ENCODE results near the gene NKD1. TPM values are rescaled to one million over a fixed set of nuclear protein-coding genes. Genes with fewer than 3 reads are reported as not detected.

NKD1 gene
- polyA plus RNA-seq, 3 donors = 10.0 to 13.5 (median 11.0) TPM

GRCh38 chr16:50627419-50627818, 79.2 kb downstream of the NKD1 start:
- no peak for DNase-seq

GRCh38 chr16:50628156-50628802, 80.1 kb downstream of the NKD1 start:
- DNase-seq = no peak

DNA sequence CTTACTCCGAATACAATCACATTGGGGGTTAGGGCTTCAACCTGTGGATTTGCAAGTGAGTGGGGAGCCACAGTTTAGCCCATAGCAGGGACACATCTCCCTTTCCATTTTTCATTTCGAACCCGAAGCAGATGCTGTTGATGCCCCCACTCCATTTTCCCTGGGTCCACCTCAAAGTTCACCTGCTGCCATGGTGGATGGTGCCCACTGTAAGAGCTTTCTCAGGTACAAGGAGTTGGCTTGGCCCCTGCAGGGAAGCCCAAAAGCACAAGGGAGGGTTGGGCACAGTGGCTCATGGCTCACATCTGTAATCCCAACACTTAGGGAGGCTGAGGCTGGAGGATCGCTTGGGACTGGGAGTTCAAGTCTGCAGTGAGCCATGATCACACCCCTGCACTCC, 81.1 kb downstream of the NKD1 start:
- no peak for DNase-seq

DNA sequence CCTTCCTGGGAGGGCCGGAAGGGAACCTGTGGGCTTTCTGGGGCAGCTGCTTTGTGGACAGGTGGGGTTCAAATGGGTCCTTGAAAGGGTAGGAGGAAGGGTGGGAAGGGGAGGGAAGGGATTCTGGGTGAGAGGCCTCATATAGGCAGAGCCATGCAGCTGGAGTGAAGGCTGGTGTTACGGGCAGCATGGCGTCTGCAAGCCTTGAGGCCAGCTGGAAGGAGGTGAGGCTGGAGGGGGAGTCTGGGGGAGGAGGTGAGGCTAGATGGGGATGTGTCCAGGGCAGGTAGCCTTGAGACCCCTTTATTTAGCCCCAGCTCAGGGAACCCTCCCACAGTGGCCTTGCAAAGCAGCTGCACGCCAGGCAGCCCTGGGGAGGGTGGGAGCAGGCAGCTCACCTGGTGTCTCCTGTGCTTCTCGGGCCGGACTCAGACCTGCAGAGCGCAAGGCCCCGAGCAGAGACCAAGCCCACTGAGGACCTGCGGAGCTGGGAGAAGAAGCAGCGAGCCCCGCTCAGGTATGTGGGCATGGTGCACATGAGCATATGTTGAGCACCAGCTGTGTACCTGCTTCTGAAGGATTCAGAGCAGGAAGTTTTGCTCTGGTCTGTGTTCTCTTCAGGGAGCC, 82.3 kb downstream of the NKD1 start:
- no peak for DNase-seq

DNA sequence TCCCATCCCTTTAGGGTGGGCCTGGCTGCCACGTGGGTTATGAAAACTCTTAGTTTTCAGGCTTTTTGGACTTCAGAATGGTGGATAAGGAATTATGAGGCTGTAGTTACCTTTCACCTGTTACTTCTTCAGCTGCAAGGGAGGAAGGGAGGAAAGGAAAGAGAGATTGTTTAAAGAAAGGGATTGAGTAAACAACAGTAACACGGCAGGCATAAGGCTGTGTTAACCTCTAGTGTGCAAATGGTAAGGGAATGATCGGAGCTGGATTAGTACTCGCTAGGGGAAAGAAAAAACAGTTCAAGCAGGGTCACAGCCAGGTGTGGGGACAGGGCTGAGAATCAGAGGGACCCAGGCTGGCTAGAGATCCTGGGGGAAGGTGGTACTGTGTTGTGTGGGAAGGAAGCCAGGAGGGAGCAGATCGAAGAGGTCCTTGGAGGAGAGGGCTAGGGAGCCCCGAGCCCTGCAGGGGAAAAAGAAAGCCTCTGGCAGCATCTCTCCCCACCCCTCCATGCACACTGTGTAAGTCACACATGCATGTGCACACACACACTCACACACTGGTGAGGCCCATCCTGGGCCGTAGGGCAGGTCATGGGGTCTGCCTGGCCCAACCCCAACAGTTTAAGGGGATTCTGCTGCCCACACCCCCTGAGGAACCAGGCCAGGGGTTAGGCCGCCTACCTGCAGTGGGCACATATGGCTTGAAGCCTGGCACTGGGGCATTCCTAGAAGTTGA, 83.2 kb downstream of the NKD1 start:
- DNase-seq = no peak

GRCh38 chr16:50631985-50632576, 83.9 kb downstream of the NKD1 start:
- DNase-seq = no peak

GRCh38 chr16:50632927-50633800, 85.0 kb downstream of the NKD1 start:
- no peak for DNase-seq

- DNase-seq = no peak
Observed at GRCh38 chr16:50634090-50634489, 85.9 kb downstream of the NKD1 start.

DNA sequence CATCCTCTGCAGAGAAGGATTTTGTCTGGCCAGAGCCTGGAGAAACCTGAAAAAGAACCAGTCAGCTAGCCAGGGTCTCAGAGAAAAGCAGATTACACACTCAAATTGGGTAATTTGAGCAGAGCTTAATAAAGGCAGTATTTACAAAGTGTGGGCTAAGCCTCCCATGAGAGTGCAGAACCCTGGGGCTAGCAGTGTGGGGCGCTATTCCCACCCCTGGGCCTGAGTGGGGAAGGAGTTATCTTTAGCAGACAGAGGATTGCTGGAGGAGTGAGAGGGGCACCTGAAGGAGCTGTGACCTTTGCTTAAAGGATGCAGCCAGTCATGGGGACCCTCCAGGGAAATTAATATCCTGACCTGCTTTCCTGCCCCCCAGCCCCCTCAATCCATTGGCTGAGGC, 86.8 kb downstream of the NKD1 start:
- DNase-seq = no peak

GRCh38 chr16:50635505-50636392, 87.6 kb downstream of the NKD1 start:
- DNase-seq = no peak

DNA sequence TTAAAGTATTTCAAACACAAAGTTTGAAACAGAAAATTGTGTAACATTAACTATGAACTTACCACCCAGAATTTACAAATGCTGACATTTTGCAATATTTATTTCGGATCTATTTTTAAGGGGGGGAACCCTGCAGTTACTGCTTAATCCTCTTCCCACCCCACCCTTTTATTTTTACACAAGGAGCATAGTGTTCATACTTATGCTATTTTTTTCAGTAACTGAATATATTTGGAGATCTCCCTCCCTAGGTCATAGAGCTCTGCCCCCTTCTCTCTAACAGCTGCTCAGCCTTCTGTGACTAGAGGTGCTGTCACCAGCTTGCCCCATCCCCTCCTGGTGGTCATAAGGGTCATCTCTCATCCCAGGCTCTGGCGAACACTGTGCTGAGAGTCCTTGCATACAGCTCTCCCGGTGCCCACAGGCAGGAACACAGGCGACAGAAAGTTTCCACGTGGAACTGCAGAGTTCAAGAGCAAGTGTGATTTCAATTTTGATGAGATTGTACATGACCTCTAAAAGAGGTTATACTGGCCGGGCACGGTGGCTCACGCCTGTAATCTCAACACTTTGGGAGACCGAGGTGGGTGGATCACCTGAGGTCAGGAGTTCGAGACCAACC, 88.7 kb downstream of the NKD1 start:
- no peak for DNase-seq

GRCh38 chr16:50637716-50638602, 89.8 kb downstream of the NKD1 start:
- DNase-seq = no peak

DNA sequence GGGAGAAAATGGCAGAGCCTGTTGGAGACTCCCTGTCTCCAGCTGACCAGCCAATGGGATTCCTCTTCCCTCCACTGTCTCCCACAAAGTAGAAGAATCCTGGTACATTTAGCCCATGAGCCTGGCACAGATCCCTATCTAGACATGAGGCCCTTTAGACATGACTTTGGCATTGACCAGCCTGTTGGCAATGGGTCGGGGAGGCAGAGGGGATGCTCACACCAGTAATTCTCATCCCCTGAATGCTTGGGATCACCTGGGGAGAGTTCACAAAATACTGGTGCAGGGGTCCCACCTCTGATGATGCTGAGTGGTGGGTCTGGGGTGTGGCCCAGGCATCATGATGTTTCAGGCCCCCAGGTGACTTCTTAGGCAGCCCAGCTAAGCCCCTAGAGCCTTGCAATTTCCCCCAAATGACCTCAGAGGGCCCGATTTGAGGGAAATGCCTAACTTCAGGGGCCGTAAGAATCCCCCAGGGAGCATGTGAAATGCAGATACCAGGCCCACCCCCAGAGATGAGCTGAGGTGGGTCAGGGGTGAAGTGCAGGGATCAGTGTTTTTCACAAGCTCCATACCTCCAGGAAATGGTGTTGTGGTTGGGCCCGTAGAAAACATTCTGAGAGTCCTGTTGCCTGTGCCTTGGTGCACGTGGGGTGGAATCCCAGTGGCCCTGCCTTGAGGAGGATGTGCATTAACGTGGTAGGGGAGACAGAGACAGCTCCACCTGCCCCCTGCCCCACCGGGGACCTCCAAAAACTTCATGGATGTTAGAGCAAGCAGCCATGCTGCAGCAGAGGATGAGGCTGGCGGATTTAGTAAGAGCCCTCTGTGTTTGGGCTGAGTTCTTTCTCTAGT, 90.8 kb downstream of the NKD1 start:
- DNase-seq = no peak

- DNase-seq = no peak
Observed at GRCh38 chr16:50640391-50640790, 92.2 kb downstream of the NKD1 start.

DNA sequence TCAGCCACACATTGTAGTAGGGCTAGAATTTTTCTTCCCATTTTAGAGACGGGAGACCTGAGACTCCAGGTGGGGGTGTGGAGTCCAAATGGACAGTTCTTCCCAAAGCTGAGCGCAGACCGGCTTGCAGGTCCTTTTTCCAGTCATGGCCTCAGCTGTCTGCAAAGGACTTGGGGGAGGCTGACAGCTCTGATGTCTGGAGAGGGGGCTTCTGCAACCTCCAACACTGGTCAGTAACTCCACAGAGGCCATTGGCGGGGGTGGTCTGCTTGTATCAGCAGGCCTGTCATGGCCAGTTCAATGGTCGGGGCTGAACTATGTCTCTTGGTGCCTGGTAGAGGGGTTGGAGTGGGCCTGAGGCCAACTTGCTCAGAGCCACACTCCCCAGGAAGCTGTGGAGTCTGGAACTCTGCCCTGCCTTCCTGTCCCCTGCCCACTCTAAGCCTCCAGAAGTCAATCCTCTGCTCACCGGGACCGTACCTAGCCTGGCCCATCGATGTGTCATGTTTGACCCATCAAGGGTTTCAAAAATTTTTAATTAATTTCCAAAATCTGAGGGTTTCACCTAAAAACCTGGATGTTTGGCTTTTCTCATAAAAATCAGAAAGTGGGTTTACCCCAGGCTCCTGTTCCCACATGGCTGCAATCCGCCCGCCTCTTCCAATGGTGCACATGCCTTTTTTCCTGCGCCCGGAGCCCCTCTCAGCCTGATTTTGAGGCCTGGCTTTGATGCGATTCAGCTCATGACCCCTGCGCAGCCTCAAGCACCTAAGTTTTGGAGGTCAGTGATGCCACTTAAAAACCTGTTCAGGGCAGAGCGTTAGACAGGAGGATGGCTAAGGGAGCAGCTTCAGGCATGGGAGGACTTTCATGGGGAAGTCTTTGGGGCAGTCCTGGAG, 93.0 kb downstream of the NKD1 start:
- no peak for DNase-seq

GRCh38 chr16:50641818-50642187, 93.6 kb downstream of the NKD1 start:
- no peak for DNase-seq

GRCh38 chr16:50642349-50642748, 94.2 kb downstream of the NKD1 start:
- DNase-seq = no peak
